Measurements from ENCODE around the gene DNTTIP2.
"Not testable (repeated sequence)": the region's sequence is repeated elsewhere in the genome, so short reads cannot be mapped to it uniquely, and the experiment has no call there.

Gene DNTTIP2

GRCh38 chr1:93878889-93879586 is at the start of gene DNTTIP2:
DNTTIP2 (minus strand) TSS chr1:93879206; CDS start chr1:93879148, 58 bp downstream.
- DNase-seq (ENCODE audit: low read depth in 2 of 2): peak; percentile 79 to 84

GRCh38 chr1:93925206-93925605 is 46.2 kb upstream of the DNTTIP2 start:
- no peak for DNase-seq (ENCODE audit: low read depth in 2 of 2)

GRCh38 chr1:93919780-93920179 is 40.8 kb upstream of the DNTTIP2 start:
- DNase-seq (ENCODE audit: low read depth in 2 of 2): no peak

GRCh38 chr1:93917302-93917701 is 38.3 kb upstream of the DNTTIP2 start:
- no peak for DNase-seq (ENCODE audit: low read depth in 2 of 2)

- DNase-seq (ENCODE audit: low read depth in 2 of 2): not testable (repeated sequence)
These were observed 31.9 kb upstream of the DNTTIP2 start for GRCh38 chr1:93910880-93911279.

GRCh38 chr1:93910305-93910704 is 31.3 kb upstream of the DNTTIP2 start:
- no peak for DNase-seq (ENCODE audit: low read depth in 2 of 2)

GRCh38 chr1:93909146-93910050 is 30.4 kb upstream of the DNTTIP2 start, which contains the start of gene GCLM:
GCLM (minus strand) TSS chr1:93909430; CDS start chr1:93909163, 267 bp downstream.
- DNase-seq (ENCODE audit: low read depth in 2 of 2): peak; percentile 72 to 85

GRCh38 chr1:93908394-93909145 is 29.6 kb upstream of the DNTTIP2 start:
- peak in 1 of 2 donors; percentile 14 for DNase-seq (ENCODE audit: low read depth in 2 of 2)

- no peak for DNase-seq (ENCODE audit: low read depth in 2 of 2)
These were observed 28.7 kb upstream of the DNTTIP2 start for GRCh38 chr1:93907718-93908117.

GRCh38 chr1:93906480-93906879 is 27.5 kb upstream of the DNTTIP2 start:
- DNase-seq (ENCODE audit: low read depth in 2 of 2): no peak

- DNase-seq (ENCODE audit: low read depth in 2 of 2): no peak
These were observed 26.7 kb upstream of the DNTTIP2 start for GRCh38 chr1:93905734-93906133.

- DNase-seq (ENCODE audit: low read depth in 2 of 2): no peak
These were observed 26.0 kb upstream of the DNTTIP2 start for GRCh38 chr1:93905051-93905450.

GRCh38 chr1:93904228-93904627 is 25.2 kb upstream of the DNTTIP2 start:
- no peak for DNase-seq (ENCODE audit: low read depth in 2 of 2)

GRCh38 chr1:93900723-93901504 is 21.9 kb upstream of the DNTTIP2 start:
- DNase-seq (ENCODE audit: low read depth in 2 of 2): no peak

GRCh38 chr1:93899543-93900207 is 20.7 kb upstream of the DNTTIP2 start:
- no peak for DNase-seq (ENCODE audit: low read depth in 2 of 2)

- DNase-seq (ENCODE audit: low read depth in 2 of 2): no peak
These were observed 9.9 kb upstream of the DNTTIP2 start for GRCh38 chr1:93888900-93889299.

GRCh38 chr1:93882269-93882668 is 3.3 kb upstream of the DNTTIP2 start:
- DNase-seq (ENCODE audit: low read depth in 2 of 2): no peak

GRCh38 chr1:93880731-93881130 is 1.7 kb upstream of the DNTTIP2 start:
- DNase-seq (ENCODE audit: low read depth in 2 of 2): no peak

- DNase-seq (ENCODE audit: low read depth in 2 of 2): peak; percentile 49 to 50
These were observed 511 bp downstream of the DNTTIP2 start for GRCh38 chr1:93878501-93878888.

- no peak for DNase-seq (ENCODE audit: low read depth in 2 of 2)
These were observed 1.5 kb downstream of the DNTTIP2 start for GRCh38 chr1:93877529-93877928.

GRCh38 chr1:93876244-93876643 is 2.8 kb downstream of the DNTTIP2 start:
- no peak for DNase-seq (ENCODE audit: low read depth in 2 of 2)
